ENCODE measurements around the gene TGFB2.

TGFB2 gene

DNA sequence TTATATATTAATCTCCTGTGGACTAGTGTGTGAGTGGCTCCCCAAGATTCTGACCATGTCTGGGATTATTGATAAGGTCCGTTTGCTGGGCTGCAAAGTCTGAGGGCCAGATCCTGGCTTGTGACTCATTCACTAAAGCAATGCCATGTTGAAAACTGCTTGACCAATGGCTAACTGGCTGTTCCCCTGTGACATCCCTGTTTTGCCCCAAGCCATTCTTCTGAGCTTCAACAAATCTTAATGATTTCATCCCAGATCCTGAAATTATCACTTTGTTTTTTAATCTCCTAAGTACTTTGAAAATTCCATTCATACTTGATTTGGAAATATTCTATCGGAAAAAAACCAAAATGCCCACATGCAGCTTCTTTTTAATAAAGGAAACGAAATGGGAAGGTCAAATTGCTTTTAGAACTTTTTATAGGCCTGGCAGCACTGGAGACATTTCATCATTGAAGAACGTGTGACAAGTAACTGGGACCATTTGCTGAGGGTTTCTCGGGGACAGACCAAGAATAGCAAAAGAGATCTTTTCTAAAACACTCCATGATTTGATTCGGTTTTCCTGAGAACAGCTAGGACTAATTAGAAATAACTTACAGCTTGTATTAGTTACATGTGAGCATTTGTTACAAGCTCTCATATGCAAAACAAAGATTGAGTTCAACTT, 121.3 kb downstream of the TGFB2 start:
- no peak for DNase-seq

DNA sequence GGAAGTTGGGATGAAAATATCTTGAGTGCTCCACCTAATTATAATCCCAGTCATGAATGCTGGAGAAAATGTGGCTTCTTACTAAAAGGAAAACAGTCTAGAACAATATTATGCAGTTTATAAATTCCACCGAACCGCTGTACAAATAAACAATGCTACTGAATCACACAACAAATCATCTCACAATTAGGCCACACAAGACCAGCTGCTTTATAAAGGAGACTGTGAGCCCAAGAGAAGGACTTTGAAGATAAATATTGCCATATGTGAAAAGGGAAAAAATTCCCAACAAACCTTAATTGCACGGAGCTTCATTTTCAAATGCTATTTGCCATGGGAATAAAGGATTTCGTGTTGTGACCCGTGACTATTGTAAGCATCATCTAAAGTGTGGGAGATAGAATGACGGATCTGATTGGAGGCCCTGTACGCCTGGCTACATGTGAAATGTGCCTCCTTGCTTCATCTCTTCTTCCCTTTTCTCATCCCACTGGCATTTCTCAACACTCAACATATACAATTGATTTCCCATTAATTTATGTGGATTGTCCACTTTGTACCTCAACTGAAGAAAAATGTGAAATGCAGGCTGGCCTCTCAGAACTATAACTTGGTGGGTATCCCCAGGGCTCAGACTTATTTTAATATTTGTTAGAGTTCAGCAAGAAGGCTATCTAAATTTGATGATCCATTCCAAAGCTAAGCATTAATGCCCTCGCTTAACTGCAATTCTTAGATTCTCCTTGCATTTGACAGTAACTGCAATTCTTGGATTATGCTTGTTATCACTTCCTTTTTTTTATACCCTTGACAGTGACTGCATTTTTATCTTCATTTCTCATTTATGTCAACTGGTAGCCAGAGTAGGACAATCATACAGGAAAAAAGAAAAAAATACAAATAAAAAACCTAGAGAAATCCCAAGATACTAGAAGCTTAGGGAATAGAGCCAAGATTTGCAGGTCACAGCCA, 122.3 kb downstream of the TGFB2 start:
- no peak for DNase-seq

DNA sequence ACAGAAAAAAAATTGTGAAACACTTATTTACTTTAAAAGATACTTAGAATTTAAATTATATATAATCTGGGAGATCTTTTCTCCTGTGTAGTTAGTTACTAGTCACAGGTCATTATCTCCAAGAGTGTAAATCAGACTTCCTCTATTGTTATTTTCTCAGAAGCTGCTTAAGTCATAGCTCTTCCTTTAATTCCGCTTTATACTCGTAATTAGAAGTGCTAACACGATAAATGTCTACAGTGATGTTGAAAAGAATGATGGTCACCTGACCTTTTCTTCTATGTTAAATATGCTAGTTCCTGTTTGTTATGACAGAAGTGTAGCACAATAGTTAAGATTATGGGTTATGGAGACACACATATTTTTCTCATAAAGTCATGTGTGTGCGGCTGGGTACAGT, 123.6 kb downstream of the TGFB2 start:
- DNase-seq: no peak

DNA sequence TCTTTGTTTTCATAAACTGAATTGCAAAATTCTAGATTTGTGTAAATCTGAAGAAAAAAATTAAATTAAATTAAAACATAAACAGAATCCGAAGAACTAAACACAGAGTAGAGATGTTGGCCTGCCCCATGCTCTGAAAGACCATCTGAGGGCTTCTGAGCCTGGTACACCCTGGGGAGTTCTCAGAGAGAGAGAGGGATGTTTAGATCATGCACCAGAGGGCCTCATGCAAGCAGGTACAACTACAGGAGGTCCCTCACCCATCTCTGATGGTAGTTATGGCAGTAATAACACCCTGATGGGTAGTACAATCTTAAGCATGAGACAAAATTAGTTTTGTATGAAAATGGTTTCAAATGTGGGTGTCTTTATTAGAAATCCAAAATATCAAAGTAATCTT, 127.7 kb downstream of the TGFB2 start:
- no peak for DNase-seq

DNA sequence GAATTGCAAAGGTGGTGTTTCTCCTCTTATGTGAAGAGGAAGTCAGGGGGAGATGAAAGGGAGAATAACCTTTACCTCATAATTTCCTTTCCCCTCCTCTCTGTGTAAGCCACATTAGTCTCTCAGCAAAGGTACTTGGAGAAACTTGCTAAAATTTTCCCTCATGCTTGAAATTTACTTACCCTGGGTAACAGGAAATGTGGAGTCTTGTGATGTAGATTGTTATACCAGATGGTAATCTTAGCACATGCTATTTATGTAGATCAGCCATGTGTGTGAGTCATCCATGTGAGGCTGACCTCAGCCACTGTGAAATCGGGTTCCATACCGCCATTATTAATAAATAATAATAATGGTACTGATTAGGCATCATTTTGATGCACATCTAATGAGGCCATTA, 128.4 kb downstream of the TGFB2 start:
- no peak for DNase-seq

DNA sequence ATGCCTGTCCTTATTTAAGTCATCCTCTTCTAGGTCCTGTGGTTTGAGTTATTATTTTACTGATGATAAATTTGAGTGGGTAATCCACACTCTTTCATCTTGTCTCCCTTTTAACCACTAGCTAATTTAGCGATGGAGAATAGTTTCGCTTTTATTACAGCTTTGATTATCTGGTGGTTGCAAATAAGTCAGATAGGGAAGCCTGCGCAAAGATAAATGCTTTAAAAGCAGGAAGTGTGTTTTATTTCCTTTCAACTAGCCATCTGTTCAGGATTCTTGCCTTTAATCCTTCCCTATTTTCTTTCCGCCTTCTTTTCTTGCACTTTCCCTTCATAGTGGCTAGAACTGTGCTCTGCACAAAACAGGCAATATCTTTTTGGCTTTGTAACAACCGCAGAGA, 129.0 kb downstream of the TGFB2 start:
- DNase-seq: no peak

DNA sequence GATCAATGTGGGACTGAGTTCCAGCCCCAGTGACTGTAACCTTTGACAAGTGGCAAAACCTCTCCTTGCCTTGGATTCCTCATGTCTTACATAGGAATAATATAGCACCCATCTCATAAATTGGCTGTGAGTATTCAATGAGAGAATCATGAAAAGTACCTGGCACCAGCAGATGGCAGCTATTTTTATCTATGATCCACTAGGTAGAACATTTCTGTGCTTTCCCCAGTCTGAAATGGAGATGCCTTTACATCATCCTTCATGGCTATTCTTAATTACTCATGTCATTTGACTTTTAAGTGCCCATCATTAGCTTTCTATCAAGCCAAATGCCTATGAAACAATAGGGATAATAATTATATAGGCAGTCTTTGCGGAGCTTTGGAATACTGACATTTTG, 130.1 kb downstream of the TGFB2 start:
- DNase-seq: no peak

DNA sequence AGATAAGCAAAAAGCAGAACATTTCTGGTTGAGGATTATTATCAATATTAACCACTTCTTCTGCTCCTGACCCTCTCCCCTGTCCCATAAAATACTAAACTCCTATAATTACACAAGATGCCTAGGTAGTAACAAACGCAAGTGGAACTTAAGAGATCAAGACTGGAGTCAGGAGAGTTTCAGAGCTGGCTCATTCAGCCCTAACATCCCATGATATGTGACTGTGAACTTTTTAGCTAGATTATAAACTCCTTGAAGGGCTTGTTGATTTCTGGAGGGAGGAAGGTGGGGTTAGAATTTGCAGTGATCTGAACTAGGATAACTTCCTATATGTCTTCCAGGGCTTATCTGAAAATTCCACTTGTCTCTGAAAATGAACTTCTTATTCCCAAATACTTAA, 130.6 kb downstream of the TGFB2 start:
- DNase-seq: no peak

DNA sequence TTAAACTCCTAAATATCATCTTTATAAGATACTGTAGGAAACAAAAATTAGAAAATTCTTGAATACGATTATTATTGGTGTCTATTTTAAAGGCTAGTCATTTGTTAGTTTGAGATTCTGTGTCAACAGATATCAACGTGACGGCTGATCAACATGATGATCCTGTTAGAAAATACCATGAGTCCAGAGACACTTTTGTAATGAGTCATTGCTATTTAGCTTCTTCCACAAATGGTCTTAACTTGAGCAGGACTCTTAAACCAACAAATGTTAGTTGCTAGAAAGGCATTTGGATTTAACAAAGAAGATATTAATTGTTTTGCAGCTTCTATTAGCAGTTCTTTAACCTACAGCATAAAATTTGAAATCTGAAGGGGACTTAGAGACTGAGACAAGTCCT, 131.2 kb downstream of the TGFB2 start:
- no peak for DNase-seq

DNA sequence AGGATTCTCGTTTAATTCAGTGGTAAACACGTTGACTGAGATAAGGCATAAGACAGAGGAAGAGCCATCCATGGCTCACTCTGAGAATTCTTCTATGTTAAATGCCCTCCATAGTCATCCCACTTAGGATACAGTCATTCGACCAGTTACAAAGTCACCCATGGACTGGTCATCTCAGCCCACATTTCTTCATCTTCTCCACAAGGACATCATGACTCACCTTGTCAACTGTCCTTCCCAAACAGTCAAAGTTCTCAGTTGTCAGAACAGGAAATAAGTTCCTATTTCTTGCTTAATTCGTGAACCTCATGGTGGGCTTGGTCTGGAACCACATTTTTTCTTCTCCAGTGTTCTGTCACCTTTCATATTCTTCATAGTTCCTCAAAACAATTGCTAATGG, 133.2 kb downstream of the TGFB2 start:
- no peak for DNase-seq

DNA sequence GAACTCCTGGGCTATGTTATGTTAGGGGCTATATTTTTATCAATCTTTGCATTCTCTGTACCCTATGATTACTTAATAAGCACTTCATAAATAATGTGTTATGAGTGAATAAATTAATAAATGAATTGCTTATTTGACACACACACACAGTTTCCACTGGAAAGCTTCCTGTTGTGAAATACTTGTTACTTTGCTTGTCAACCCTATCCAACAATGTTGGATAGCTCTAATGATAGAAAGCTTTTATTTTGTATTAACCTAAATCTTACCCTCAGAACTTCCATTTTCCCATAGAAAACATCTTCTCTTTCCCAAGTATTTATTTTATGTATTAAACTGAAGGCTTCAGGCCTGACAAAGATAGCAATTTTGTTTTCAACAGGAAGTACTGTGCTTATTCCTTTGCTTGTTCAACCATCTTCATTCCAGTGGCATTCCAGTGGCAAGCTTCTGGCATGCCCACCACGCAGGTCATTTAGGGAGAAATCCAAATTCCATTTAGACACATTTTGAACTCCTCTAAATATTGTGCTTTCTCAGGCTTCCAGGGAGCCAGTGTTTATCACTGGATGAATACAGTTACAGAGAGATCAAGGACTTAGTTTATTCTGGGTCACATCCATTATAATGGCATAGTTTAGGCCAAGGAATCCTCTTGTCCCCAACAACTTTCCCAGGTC, 134.4 kb downstream of the TGFB2 start:
- no peak for DNase-seq

DNA sequence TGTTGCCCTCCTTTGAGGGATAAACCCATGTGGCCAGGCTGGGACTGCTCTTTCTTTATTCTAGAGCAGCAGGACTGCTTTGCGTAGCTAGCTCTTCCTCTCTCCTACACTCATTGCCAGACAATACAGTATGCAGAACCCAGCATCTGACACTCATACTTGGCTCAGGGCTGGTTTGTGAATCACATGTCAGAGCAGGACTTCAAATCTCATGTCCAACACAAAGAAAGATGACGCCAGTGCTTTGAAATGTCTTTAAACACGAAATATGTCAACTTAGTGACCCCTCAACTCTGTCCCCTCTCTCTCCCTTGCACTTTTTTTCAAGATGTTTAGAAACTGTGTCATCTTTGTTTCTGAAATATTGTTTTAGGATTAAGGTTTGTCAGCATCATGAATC, 135.0 kb downstream of the TGFB2 start:
- no peak for DNase-seq

DNA sequence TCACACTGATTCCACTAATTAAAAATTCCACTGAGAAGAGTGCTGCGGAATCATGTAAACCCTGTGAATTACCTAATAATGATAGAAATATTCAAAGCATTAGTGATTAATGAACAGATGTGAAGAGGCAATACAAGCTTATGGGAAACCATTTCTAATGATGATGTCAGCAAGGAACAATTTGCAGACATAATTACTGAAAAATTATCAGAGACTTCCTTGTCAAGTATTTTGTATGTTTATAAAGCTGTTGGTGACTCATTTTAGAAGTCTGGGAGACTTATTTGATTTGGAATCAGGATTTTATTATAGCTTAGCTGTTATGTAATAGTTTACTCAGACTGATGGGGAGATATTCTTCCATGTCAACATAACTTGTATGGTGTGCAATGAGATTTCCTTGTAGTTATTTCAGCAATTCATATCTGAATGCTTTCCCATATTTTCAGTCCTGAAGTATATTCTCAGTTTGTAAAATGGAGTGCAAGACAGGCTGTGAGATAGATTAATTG, 135.5 kb downstream of the TGFB2 start:
- DNase-seq: no peak

DNA sequence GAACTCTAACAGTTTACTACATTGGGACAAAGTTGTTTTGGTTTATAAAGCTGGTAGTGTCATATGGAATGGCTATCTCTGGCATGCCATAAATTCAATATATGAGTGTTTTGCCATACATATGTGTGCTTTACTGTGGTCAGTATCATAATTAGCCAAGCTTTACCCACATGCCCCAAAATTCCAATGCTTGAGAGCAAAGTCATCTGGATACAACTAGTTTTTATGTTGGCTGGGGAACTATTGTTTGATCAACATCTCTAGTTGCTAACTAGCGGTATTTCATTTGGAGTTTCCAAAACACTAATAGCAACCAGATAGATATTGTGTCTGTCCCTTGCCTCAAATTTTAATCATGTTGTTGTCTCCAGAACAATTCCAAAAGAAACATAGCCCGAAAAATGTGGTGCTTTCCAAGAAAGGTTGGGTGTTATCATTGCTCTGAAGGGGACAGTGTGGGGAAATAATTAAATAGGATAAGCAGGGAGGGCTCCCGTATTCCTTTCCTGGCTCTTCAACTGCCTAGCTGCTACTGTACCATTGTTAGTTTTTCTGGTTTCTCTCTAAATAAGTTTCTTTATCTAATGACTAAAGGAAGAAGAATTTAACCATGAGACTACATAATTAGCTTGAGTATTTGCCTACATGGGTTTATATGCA, 136.1 kb downstream of the TGFB2 start:
- no peak for DNase-seq

DNA sequence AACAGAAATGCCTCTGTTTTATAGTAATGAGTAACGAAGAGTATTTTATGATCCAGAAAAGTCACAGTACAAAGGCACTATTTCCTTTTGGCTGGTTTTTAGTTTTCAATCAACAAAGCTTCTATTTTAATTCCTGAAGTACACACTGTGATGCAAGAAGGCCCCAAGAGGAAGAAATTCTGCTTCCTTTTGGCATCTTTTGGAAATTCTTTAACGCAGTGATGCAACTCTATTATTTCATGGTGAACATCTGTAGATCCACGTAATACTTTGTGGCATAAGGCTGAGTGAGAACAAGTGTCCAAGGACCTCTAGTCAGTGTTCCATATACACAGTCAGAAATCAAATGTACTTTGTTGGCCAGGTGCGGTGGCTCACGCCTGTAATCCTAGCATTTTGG, 137.5 kb downstream of the TGFB2 start:
- no peak for DNase-seq

DNA sequence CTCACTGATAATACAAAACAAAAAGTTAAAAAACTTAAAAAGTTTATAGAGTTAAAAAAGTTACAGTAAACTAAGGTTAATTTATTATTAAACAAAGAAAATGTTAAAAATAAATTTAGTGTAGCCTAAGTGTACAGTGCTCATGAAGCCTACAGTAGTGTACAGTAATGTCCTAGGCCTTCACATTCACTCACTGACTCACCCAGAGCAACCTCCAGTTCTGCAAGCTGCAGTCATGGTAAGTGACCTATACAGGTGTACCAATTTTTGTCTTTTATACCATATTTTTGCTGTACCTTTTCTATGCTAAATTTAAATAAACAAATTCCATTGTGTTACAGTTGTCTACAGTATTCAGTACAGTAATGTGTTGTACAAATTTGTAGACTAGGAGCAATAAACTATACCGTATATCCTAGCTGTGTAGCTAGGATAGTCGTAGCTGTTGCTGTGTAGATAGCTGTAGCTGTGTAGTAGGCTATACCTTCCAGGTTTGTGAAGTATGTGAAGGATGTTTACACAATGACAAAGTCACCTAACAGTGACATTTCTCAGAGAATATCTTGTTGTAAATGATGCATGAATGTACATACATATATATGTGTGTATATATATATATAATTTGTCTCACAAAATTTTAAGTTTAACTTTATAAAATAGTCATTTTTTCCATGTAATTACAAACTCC, 140.2 kb downstream of the TGFB2 start:
- DNase-seq: no peak

DNA sequence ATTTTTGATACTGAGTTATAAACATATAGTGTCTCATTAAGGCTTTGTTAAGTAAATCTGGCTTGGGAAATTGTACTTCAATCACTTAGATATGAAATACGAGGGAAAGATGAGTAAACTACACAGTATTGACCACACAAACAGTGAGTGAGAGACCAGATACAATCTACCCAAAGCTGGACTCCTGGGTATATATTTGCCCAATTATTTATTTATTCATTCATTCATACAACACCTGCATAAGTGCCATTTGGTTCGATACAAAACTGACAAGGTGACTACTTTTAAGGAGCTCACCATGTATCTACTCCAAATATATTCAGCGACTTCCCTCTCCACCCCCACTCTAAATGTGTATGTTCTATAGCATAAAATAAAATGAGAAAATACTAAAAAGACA, 143.4 kb downstream of the TGFB2 start:
- DNase-seq: no peak

DNA sequence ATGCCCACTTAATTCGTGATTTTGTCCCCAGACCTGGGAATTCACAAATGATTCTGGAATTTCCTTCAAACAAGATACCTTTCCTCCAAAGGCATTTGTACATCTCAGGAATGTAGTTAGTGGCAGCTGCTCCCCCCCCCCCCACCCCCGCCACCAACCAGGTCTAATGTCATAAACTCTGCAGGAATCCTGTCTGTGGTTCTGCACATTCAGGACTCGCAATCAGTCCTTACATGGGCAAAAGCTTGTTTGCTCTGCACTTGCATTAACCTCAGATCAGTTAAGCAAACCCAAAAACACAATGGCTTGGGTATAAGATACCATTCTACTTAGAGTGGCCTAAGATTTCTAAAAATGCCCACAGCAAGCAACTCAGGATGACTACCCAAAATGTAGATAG, 143.8 kb downstream of the TGFB2 start:
- DNase-seq: no peak

DNA sequence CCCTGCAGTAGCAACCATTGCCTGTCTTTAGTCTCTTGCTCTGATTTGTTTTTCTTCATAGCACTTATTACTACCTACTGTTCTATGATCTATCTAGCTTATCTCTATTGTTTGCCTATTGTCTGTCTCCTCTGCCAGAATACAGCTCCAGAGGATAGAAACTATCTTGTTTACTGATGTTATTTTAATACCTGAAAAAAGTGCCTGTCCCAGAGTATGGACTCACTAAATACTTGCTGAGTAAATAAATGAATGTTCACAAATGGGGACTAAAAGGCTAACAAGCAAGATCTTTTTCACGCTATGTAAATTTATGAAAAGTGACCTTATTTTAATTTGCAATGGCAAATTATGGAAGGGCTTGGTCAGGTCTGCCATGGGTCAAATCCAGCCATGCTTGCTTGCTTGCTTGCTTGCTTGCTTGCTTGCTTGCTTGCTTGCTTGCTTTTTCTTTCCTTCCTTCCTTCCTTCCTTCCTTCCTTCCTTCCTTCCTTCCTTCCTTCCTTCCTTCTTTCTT, 145.3 kb downstream of the TGFB2 start:
- no peak for DNase-seq

DNA sequence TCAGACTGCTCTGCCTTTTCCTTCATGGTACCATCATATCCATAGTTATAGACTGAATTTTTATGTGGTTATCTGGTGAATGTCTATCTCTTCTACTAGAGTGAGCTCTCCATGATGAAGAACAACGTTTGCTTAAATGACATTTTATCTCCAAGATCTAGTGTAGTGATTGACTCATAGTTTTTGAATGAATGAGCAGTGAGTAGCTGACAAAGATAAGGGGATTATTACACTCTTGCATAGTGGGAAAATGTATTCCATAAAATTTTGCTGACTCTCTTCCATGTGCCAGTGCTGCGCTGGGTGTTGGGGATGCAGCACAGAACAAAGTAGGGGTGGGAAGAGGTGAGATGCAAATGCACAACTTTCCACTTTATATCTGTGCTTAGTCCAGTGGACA, 147.7 kb downstream of the TGFB2 start:
- DNase-seq: no peak

DNA sequence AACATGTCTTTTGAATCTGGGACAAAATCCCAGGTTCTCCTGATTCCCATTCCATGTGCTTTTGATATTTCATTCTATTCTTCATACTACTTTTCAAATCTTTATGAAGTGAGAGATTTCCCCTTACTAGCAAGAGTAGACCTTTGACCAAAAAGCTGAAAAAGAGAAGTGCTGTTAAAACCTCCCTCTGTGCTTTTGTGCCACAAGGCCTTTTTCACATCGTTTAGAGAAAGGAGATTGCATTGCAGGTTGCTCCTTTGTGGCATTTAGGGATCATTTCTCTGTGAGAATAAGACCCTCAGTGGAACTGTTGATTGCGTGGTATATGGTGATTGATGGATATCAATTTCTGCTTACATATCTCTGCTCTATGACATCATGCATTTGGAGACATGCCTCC, 148.8 kb downstream of the TGFB2 start:
- DNase-seq: no peak

Data from activated gamma-delta T cell (primary cell).